Bronchial epithelial cell (primary cell): Measurements from ENCODE around the gene AKR7A3. TPM values are rescaled to one million over a fixed set of nuclear protein-coding genes. Genes with fewer than 3 reads are reported as not detected.
"Not testable (repeated sequence)": the region's sequence is repeated elsewhere in the genome, so short reads cannot be mapped to it uniquely, and the experiment has no call there.

Experiments
- DNase-seq: peaks from one replicate; pipeline ENCODE4 v3.0.0-alpha.2; 2010; ENCODE audit warnings: low read depth
- FAIRE-seq: peaks from 2 replicates; lab custom pipeline; 2011; peaks lifted over from hg19 to GRCh38; lab: Jason Lieb, UNC
- H3K27me3 ChIP-seq: 2 replicates; pipeline ENCODE4 v1.5.1; 2011; ENCODE audit warnings: low read length; ENCODE audit not compliant: control insufficient read depth, insufficient read depth
- H3K36me3 ChIP-seq: 2 replicates; pipeline ENCODE4 v1.5.1; 2011; ENCODE audit warnings: low read length; ENCODE audit not compliant: control insufficient read depth, insufficient read depth
- H3K4me3 ChIP-seq: 2 replicates; pipeline ENCODE4 v1.5.1; 2011; ENCODE audit warnings: mild to moderate bottlenecking, low read depth, low read length, control low read depth
- CTCF ChIP-seq: IDR thresholded peaks from 2 replicates; pipeline ENCODE4 v1.5.1; 2011; ENCODE audit warnings: mild to moderate bottlenecking, moderate library complexity, low read length, control low read depth, inconsistent platforms; ENCODE audit not compliant: insufficient read depth, severe bottlenecking
- total RNA-seq: library from RNA; depleted of rRNA; stranded (reverse); fragments of >200 nt; gene quantifications from 2 replicates; pipeline ENCODE4 v1.2.1, GENCODE V29; 2014

The AKR7A3 gene
- total RNA-seq, 1 donor from 2014 or later: 0.26 TPM

GRCh38 chr1:19257178-19257914, 31.2 kb downstream of the AKR7A3 start:
- no peak for DNase-seq
- no peak for TF ChIP-seq CTCF
- Histone ChIP-seq H3K4me3 (no peak overlapping the region), H3K27me3 (no peaks in the 10 kb centered on the region), H3K36me3 (peaks cover 33% of the 10 kb centered on the region)
- FAIRE-seq: peak; percentile 64

- not testable (repeated sequence) for H3K4me3 ChIP-seq, H3K27me3 ChIP-seq, DNase-seq, FAIRE-seq
- H3K36me3 ChIP-seq: peaks cover 33% of the 10 kb centered on the region
Measured at GRCh38 chr1:19256301-19256700, 32.3 kb downstream of the AKR7A3 start.

- no peaks in the 10 kb centered on the region for H3K27me3 ChIP-seq
- no peak for DNase-seq
- no peak for FAIRE-seq
- no peak for TF ChIP-seq CTCF
- peaks cover 32% of the 10 kb centered on the region for H3K36me3 ChIP-seq
- no peak overlapping the region for H3K4me3 ChIP-seq
Measured at GRCh38 chr1:19255288-19255687, 33.3 kb downstream of the AKR7A3 start.

- FAIRE-seq: no peak
- Histone ChIP-seq H3K27me3 (no peaks in the 10 kb centered on the region), H3K36me3 (peaks cover 29% of the 10 kb centered on the region), H3K4me3 (no peak overlapping the region)
- no peak for TF ChIP-seq CTCF
- DNase-seq: no peak
Measured at GRCh38 chr1:19254416-19254815, 34.2 kb downstream of the AKR7A3 start.

- no peak for TF ChIP-seq CTCF
- FAIRE-seq (no peak), DNase-seq (peak; percentile 70)
- Histone ChIP-seq H3K27me3 (no peaks in the 10 kb centered on the region), H3K36me3 (peaks cover 12% of the 10 kb centered on the region), H3K4me3 (peak within 1 kb of the TSS; percentile 98)
Measured at GRCh38 chr1:19251305-19252196, 37.0 kb downstream of the AKR7A3 start, which contains the start of the genes EMC1 and MRTO4. TSS of gene EMC1 (minus strand) at chr1:19251524. CDS start at chr1:19251509, 15 bp downstream. TSS of gene MRTO4 (plus strand) at chr1:19251805. CDS start at chr1:19251836, 31 bp downstream.
